Stimulated activated CD4-positive, alpha-beta T cell treated with anti-CD3 and anti-CD28 coated beads, TNF-alpha, amount 100 ng/mL, for 4 hours (primary cell): ENCODE measurements around the gene CYP4A22.
"Not testable (repeated sequence)": the region's sequence is repeated elsewhere in the genome, so short reads cannot be mapped to it uniquely, and the experiment has no call there.

Source experiments
- DNase-seq, 3 experiments: peaks; one replicate each; pipeline ENCODE4 v3.0.0-alpha.2; 2020; ENCODE audit warnings: low read depth in 3 of 3

The CYP4A22 gene

GRCh38 chr1:47184822-47185677 lies 47.8 kb downstream of the CYP4A22 start:
- no peak for DNase-seq

- no peak for DNase-seq
Measured at GRCh38 chr1:47186267-47187185, 49.3 kb downstream of the CYP4A22 start.

GRCh38 chr1:47187231-47187925 lies 50.1 kb downstream of the CYP4A22 start:
- DNase-seq: no peak

- no peak for DNase-seq
Measured at GRCh38 chr1:47187926-47188250, 50.6 kb downstream of the CYP4A22 start.

DNA sequence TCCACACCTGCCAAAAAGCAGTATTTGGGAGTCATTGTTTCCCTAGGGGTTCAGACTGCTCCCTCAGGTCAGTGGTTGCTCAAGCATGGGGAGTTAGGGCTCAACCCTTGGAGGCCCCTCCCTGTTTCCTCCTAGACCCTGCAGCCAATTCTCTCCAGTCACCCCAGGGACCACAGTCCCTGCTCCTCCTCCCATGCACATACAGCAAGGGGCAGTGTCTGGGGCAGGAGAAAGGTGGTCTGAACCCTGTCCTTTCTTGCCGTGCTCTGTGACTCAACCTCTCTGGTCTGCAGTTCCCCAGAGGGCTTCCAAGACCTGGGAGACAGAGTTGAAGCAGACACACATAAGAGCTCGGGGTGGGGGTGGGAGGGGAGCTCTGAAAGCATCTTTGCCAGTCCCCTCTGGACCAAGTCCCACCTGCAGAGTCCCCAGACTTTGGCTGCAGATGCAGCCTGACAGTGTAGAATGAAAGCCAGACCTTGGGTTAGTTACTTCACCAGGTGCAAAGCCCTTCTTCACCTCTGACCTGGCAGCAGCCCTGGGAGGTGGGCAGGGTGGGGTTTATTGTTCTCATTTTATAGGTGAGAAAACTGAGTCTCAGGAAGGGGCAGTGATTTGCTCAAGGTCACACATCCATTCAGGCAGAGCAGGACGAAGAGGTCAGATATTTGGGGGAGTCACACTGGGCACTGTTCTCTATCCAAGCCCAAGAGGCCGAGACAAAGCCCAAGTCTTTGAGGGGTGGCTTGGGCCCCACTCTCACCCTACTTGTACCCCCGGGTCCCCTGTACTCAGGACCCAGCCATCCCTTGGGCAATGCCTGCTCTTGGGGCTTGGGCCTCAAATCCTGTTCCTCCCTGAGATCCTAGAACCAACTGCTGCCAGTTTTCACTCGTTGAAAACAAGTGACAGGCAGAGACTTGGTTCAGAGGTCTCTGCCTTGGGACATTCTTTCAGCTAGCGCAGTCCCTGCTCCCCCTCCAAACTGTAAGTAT lies 51.8 kb downstream of the CYP4A22 start:
- no peak for DNase-seq

DNA sequence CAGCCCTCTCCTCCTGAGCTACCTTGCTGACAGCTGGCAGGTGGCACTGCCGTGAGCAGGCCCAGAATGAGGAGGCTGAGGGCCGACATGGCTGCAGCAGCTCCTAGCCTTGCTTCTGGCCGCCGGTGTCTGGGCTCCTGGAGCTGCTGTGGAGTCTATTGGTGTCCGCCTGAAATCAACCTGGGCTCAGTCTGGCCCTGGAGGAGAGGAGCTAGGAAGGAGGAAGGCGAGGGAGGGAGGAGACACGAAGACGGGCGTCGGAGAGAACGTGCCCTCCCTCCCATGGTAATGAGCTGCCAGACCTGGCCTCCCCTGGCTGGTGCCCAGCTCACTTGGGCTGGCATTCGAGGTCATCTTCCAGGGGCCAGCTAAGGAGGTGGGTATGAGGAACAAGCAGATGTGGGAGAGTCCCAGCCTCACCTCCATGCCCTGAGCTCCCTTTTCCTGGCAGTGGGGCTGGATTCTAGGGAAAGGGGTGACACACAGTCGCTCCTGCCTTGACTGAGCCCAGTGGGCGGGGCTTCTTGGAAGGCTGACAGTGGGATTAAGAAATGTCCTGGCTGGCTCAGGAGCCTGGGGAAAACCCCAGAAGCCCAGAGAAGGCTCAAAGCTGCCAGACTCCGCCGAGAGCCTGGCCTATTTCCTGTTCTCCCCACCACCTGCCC lies 52.7 kb downstream of the CYP4A22 start, which contains the start of gene PDZK1IP1:
Gene PDZK1IP1 (minus strand): TSS at position 193 of the 665 bp plus-strand sequence. CDS start 104 bp downstream, at position 89.
- DNase-seq: no peak

DNA sequence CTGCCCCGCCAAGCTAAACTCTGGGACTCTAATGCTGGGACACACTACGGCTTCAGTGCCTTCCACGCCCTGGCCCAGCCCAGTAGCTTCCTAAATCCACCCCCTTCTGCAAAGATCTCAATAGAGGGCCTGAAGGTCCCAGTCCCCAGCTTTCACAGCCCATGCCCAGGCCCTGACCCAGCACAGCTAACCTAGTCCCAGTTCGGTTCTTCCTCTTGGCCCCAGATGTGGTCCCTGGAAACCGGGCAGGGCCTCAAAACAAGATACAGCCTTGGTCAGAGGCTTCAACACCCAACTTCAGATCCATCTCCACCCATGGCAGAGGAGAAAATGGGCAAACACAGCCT lies 53.2 kb downstream of the CYP4A22 start:
- no peak for DNase-seq

DNA sequence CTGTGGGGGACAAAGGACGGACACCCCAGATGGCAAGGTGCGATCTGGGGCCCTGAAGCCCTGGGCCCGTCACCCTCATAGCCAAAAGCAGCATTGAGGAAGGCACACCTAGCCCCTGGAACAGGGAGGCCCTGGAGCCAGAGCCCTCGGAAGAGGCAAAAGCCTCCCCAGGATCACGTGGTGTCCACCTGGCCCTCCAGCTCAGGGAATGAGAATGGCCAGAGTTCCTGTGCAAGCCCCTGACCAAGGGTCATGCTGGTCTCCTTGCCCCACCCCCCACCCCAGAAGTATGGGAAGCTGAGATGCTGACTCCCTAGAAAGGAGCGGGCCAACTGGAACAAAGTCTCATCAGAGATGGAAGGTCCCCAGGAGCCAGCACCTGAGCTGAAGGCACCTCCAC lies 53.6 kb downstream of the CYP4A22 start:
- no peak for DNase-seq

GRCh38 chr1:47191940-47192457 lies 54.8 kb downstream of the CYP4A22 start:
- DNase-seq: no peak

DNA sequence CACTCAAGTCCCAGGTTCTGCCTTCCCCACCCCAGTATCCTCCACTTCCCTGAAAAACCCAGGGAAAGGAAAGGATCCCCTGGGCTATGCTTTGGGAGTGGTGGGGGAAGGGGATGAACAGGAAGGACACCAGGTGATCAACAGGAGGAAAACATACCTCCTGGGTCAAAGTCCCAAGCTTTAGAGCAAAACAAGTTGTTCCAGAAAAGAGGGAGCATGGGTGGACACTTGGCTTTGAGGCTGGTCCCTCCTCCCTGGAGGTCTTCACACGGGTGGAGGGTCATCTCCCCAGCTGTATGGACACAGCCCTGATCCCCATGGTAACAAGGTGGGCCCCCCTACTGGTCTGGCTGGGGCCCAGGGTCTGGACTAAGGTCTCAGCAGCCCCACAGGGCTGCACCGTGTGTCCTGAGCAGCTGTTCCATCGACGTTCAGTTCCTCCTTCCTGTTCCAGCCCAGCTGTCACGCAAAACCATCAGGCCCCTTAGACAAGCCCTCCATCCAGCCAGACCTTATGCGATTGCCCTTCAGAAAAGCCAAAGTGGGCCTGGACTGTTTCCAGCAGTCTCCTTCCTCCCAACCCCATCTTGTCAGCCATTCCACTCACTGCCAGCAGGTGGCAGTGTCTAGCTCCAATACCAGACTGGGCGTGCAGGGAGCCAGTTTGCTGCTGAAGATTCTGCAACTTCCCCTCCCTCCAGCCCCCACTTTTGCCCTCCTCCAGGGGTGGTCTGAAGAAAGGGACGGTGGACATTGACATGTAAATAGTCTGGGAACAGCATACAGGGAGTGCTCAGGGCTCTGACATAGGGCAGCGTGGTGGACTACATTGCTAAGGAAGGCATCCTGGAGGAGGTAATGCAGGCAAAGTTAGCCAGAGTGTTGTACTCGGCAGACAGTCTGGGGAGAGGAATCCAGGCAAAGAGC lies 55.5 kb downstream of the CYP4A22 start:
- DNase-seq: peak; percentile 37 to 53 (median 42)

DNA sequence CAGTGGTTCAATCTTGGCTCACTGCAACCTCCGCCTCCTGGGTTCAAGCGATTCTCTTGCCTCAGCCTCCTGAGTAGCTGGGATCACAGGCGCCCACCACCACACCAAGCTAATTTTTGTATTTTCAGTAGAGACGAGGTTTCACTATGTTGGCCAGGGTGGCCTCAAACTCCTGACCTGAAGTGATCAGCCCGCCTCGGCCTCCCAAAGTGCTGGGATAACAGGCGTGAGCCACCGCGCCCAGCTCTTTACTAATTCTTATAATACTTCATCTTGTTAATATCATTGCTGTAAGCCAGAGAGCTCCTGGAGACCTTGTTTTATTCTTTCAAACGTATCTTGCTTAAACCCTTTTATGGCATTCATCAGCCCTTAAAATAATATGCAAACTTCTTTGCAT lies 56.3 kb downstream of the CYP4A22 start:
- DNase-seq: not testable (repeated sequence)

GRCh38 chr1:47194311-47194710 lies 57.1 kb downstream of the CYP4A22 start:
- no peak for DNase-seq

GRCh38 chr1:47195981-47196380 lies 58.7 kb downstream of the CYP4A22 start:
- not testable (repeated sequence) for DNase-seq

GRCh38 chr1:47196622-47197021 lies 59.4 kb downstream of the CYP4A22 start:
- no peak for DNase-seq

GRCh38 chr1:47198214-47198613 lies 61.0 kb downstream of the CYP4A22 start:
- no peak for DNase-seq
